Measurements from ENCODE around the gene MUS81. TPM values are rescaled to one million over a fixed set of nuclear protein-coding genes. Genes with fewer than 3 reads are reported as not detected.
A peak's percentile ranks its signal among the peaks of the same experiment; 100 is the strongest.
"Not testable (repeated sequence)": the region's sequence is repeated elsewhere in the genome, so short reads cannot be mapped to it uniquely, and the experiment has no call there.

MUS81 gene
- total and polyA plus RNA-seq, 7 experiments from 2014 or later = 18.3 to 117 (median 68.8) TPM

DNA sequence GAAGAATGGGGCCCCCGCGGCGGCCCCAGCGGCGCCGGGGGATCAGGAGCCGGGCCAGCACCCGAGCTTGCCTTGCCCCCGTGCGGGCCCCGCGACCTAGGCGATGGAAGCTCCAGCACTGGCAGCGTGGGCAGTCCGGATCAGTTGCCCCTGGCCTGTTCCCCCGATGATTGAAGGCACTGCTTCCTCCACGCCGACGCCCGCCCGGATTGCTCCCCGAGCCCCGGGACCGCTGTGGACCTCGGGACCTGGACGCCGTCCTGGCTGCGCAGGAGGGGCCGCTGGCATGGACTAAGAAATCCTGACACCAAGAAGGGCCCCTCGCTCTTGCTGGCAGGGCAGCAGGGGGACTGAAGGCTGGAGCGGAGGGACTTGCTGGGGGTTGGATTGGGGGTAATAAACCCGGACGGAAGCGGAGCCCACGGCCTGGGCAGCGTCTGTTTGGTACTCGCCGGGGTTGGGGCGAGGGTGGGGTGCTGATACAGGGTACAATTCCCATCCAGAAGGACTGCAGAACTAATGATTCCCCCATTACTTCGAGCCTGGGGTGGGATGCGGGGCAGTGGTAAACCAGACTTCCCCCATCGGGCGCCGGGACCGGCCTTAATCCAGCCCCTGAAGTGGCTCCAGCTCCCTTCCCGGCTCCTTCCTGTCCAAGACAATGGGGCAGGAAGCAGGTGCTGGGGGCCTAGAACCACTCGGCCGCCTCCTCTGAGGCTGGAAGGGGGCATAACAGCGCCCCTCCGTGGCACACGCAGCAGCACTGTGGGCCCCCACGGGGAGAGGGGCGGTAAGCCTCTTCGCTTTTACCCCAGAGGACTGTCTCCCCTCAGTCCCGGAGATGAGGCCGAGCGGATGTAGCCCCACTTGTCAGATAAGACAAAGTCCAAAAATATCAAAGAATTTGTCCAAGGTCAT lies 31.2 kb downstream of the MUS81 start:
- DNase-seq (peak in 1 of 9 donors; percentile 37), ATAC-seq (no peak)
- H3K36me3 Mint-ChIP-seq = peaks cover 0 to 2% (median 0%) of the 10 kb centered on the region in 5 donors
- intact Hi-C loops (cut with micrococcal nuclease) = no loop called here
- peak overlapping the region; percentile 84 for H3K4me3 ChIP-seq (ENCODE audit: low read length)
- POLR2A ChIA-PET = interaction anchor here (0.8 to 12.3 kb wide), 32 partner anchors 9 to 469 kb away, joined by 3 to 316 read pairs (median 11); partner anchors contain the start of genes BANF1, C11orf68, CFL1 and CTSW
- H3K4me1 Mint-ChIP-seq = peaks cover 45 to 76% (median 54%) of the 10 kb centered on the region in 7 donors
- CTCF ChIA-PET = interaction anchor here (0.7 to 9.0 kb wide), 18 partner anchors 9 to 180 kb away, joined by 3 to 159 read pairs (median 6); partner anchors contain the start of genes C11orf68, CFL1, FOSL1 and KAT5
- H3K27ac Mint-ChIP-seq = peak overlapping the region; percentile 44 to 91 (median 85)
- no peaks in the 10 kb centered on the region for H3K9me3 ChIP-seq (ENCODE audit: control insufficient read depth in 2 of 3, low read length in 3 of 3)
- H3K27ac ChIP-seq (ENCODE audit: low read depth, low read length) = peak overlapping the region; percentile 92
- peak overlapping the region; percentile 74 to 97 (median 88) for H3K4me3 Mint-ChIP-seq
- no peaks in the 10 kb centered on the region for H3K27me3 ChIP-seq (ENCODE audit: control insufficient read depth in 2 of 2, insufficient read depth in 2 of 2, low read length in 2 of 2)
- H3K36me3 ChIP-seq (ENCODE audit: control insufficient read depth in 2 of 3, insufficient read depth in 3 of 3, low read length in 3 of 3) = no peaks in the 10 kb centered on the region
- peaks cover 41 to 53% of the 10 kb centered on the region in 2 donors for H3K4me1 ChIP-seq (ENCODE audit: control insufficient read depth in 2 of 2, insufficient read depth in 2 of 2, low read length in 2 of 2)
- no peaks in the 10 kb centered on the region for H3K27me3 Mint-ChIP-seq
- H3K9me3 Mint-ChIP-seq = peaks cover 0 to 3% (median 0%) of the 10 kb centered on the region in 11 donors

DNA sequence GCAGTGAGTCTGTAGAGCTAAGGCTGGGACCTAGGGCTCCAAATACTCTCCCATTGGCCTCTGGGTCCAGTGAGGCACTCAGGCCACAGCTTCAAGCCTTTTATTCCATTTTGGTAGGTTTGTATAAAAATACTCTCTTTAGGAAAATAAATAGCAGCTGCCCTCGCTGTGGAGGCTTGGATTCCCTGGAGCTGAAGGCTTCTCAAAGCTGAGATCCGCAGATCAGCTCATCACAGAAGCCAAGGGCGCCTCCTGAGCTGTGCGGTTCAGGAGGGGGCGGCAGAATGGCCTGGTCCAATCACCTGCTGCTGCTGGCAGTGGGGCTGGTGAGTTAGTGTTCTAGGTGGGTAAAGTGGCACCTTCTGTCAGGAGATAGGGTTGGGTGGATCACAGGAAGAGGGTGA lies 31.9 kb downstream of the MUS81 start:
- H3K27me3 Mint-ChIP-seq; H3K9me3 ChIP-seq (ENCODE audit: control insufficient read depth in 2 of 3, low read length in 3 of 3); H3K36me3 Mint-ChIP-seq; H3K36me3 ChIP-seq (ENCODE audit: control insufficient read depth in 2 of 3, insufficient read depth in 3 of 3, low read length in 3 of 3); intact Hi-C loops (cut with micrococcal nuclease); H3K27me3 ChIP-seq (ENCODE audit: control insufficient read depth in 2 of 2, insufficient read depth in 2 of 2, low read length in 2 of 2); ATAC-seq; H3K9me3 Mint-ChIP-seq: not testable (repeated sequence)
- Mint-ChIP-seq H3K4me3 (peak overlapping the region; percentile 74 to 97 (median 85)), H3K27ac (peak overlapping the region; percentile 44 to 91 (median 85)), H3K4me1 (peaks cover 40 to 76% (median 49%) of the 10 kb centered on the region in 7 donors)
- Histone ChIP-seq H3K27ac (ENCODE audit: low read depth, low read length) (peak overlapping the region; percentile 92), H3K4me1 (ENCODE audit: control insufficient read depth in 2 of 2, insufficient read depth in 2 of 2, low read length in 2 of 2) (peaks cover 41 to 53% of the 10 kb centered on the region in 2 donors), H3K4me3 (ENCODE audit: low read length) (peak overlapping the region; percentile 84)
- ChIA-PET CTCF (interaction anchor here (0.7 to 9.0 kb wide), 3 partner anchors 9 to 31 kb away, joined by 3 to 159 read pairs (median 10); partner anchors contain the start of genes CFL1, FOSL1 and MUS81), POLR2A (interaction anchor here (0.7 to 12.3 kb wide), 13 partner anchors 8 to 393 kb away, joined by 3 to 316 read pairs (median 15); partner anchors contain the start of genes C11orf68, CFL1, CTSW and DRAP1)
- peak in 1 of 9 donors; percentile 51 for DNase-seq

DNA sequence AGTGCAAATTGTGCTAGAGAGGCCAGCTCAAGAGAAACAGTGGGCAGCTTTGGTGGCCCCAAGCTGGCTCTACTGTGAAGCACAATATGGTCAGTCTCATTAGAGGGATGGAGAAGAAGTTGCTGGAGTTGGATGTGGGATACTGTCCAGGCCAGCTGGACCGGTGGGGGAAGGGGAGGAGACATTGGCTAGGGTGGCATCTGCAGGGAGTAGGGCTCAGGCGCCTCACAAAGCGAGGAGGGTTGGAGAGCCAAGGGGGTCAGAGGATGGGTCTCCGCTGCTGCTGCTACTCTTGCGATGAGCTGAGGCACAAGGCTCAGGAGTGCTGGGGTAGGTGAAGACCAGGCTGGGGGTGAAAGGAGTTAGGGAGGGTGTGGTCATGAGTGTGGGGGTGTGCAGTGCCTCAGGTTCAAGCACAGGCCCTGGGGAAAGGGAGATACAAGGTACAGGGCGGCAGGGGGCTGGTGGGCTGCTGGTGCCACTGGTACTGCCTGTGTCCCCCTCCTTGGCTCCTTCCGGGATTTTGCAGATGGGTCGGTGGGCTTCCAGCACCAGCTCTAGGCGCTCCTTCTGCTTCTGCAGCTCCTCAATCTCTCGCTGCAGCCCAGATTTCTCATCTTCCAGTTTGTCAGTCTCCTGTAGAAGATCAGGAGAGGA lies 32.6 kb downstream of the MUS81 start:
- DNase-seq (no peak), ATAC-seq (no peak)
- Mint-ChIP-seq H3K27ac (peak overlapping the region; percentile 44 to 91 (median 85)), H3K36me3 (peaks cover 0 to 2% (median 0%) of the 10 kb centered on the region in 5 donors), H3K4me1 (peaks cover 40 to 74% (median 49%) of the 10 kb centered on the region in 7 donors), H3K27me3 (no peaks in the 10 kb centered on the region), H3K4me3 (peak overlapping the region; percentile 75 to 97 (median 85)), H3K9me3 (peaks cover 0 to 2% (median 0%) of the 10 kb centered on the region in 11 donors)
- intact Hi-C loops (cut with micrococcal nuclease) = no loop called here
- H3K27ac ChIP-seq (ENCODE audit: low read depth, low read length) = peak overlapping the region; percentile 92
- H3K9me3 ChIP-seq (ENCODE audit: control insufficient read depth in 2 of 3, low read length in 3 of 3) = no peaks in the 10 kb centered on the region
- ChIA-PET POLR2A (interaction anchor here (0.7 to 12.3 kb wide), 10 partner anchors 8 to 394 kb away, joined by 3 to 316 read pairs (median 4); partner anchors contain the start of genes C11orf68, CFL1, FOSL1 and MALAT1), CTCF (interaction anchor here (0.7 to 9.0 kb wide), 5 partner anchors 7 to 33 kb away, joined by 3 to 159 read pairs (median 10); partner anchors contain the start of genes CFL1, FOSL1 and MUS81)
- H3K27me3 ChIP-seq (ENCODE audit: control insufficient read depth in 2 of 2, insufficient read depth in 2 of 2, low read length in 2 of 2) = no peaks in the 10 kb centered on the region
- peaks cover 36 to 49% of the 10 kb centered on the region in 2 donors for H3K4me1 ChIP-seq (ENCODE audit: control insufficient read depth in 2 of 2, insufficient read depth in 2 of 2, low read length in 2 of 2)
- no peaks in the 10 kb centered on the region for H3K36me3 ChIP-seq (ENCODE audit: control insufficient read depth in 2 of 3, insufficient read depth in 3 of 3, low read length in 3 of 3)
- peak overlapping the region; percentile 84 for H3K4me3 ChIP-seq (ENCODE audit: low read length)

DNA sequence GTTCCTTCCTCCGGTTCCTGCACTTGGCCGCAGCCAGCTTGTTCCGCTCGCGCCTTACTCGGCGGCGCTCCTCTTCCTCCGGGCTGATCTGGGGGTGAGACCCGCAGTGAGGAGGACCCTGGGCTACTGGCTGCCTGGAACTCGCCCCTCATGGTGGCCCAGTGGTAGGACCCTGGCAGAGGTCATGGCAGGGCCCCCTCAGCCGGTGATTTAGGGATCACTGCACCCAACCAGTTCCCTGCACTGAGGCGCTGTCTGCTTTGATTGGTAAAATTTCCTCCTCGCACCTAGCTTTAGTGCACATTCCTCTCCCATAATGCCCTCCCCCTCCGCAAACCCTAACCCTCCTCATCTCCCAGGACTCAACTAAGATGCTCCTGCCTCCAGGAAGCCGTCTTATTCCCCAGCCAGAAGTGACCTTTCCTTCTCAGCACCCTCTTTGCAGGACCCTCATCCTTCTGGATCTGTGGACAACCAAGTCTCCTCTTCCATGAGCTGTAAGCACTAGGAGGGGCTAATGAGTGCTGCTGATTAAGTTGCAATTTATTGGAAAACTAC lies 33.9 kb downstream of the MUS81 start:
- H3K4me3 Mint-ChIP-seq = peak overlapping the region; percentile 75 to 97 (median 85)
- H3K36me3 Mint-ChIP-seq = no peaks in the 10 kb centered on the region
- DNase-seq = peak in 1 of 9 donors; percentile 19
- no peaks in the 10 kb centered on the region for H3K9me3 Mint-ChIP-seq
- CTCF ChIA-PET = interaction anchor here (0.6 to 5.0 kb wide), 8 partner anchors 9 to 159 kb away, joined by 3 to 36 read pairs (median 4); partner anchors contain the start of gene MUS81
- H3K27me3 Mint-ChIP-seq = peaks cover 0 to 3% (median 0%) of the 10 kb centered on the region in 5 donors
- Histone ChIP-seq H3K4me1 (ENCODE audit: control insufficient read depth in 2 of 2, insufficient read depth in 2 of 2, low read length in 2 of 2) (peaks cover 37 to 44% of the 10 kb centered on the region in 2 donors), H3K36me3 (ENCODE audit: control insufficient read depth in 2 of 3, insufficient read depth in 3 of 3, low read length in 3 of 3) (no peaks in the 10 kb centered on the region), H3K4me3 (ENCODE audit: low read length) (peak overlapping the region; percentile 67), H3K27me3 (ENCODE audit: control insufficient read depth in 2 of 2, insufficient read depth in 2 of 2, low read length in 2 of 2) (no peaks in the 10 kb centered on the region), H3K27ac (ENCODE audit: low read depth, low read length) (peak overlapping the region; percentile 92), H3K9me3 (ENCODE audit: control insufficient read depth in 2 of 3, low read length in 3 of 3) (no peaks in the 10 kb centered on the region)
- intact Hi-C loops (cut with micrococcal nuclease) = no loop called here
- H3K27ac Mint-ChIP-seq = peak overlapping the region; percentile 44 to 91 (median 85)
- no peak for ATAC-seq
- POLR2A ChIA-PET = interaction anchor here (0.7 to 12.3 kb wide), 13 partner anchors 6 to 108 kb away, joined by 3 to 316 read pairs (median 5); partner anchors contain the start of genes BANF1, C11orf68, CFL1 and EIF1AD
- H3K4me1 Mint-ChIP-seq = peaks cover 30 to 70% (median 45%) of the 10 kb centered on the region in 7 donors

DNA sequence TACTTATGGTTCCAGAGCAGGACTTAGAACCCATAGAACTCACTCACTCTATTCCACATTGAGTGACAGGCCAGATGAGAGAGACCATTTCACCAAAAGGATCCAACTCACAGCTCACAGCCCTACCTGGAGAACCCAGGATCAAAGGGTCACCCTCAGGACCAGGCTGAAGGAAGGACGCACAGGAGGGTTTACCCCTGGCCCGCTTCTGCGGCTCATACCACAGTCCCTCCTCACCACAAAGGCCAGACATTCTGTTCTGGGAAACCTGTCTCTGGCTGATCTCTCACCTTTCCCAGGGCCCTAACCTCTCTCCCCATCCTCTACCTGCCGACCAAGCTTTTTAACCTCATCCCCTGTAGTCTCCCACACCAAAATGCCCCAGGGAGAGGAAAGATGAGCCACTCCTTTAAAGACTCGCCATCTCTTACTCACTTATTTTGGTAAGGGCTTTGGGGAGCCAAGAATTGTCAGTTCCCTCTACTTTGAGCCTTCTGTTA lies 35.3 kb downstream of the MUS81 start:
- Mint-ChIP-seq H3K4me1 (peaks cover 17 to 58% (median 34%) of the 10 kb centered on the region in 7 donors), H3K27ac (peak overlapping the region; percentile 6 to 77 (median 47)), H3K27me3 (peaks cover 0 to 3% (median 0%) of the 10 kb centered on the region in 5 donors), H3K36me3 (no peaks in the 10 kb centered on the region), H3K9me3 (no peaks in the 10 kb centered on the region), H3K4me3 (peak overlapping the region in 5 of 10 donors; percentile 3 to 39 (median 19))
- no peak overlapping the region for H3K27ac ChIP-seq (ENCODE audit: low read depth, low read length)
- H3K4me1 ChIP-seq (ENCODE audit: control insufficient read depth in 2 of 2, insufficient read depth in 2 of 2, low read length in 2 of 2) = peaks cover 39 to 43% of the 10 kb centered on the region in 2 donors
- ChIA-PET POLR2A (interaction anchor here (0.7 to 5.0 kb wide), 5 partner anchors 12 to 66 kb away, joined by 3 to 21 read pairs (median 3); partner anchors contain the start of gene SART1), CTCF (interaction anchor here (0.6 to 5.0 kb wide), 2 partner anchors 10 to 376 kb away, joined by 4 to 36 read pairs; no protein-coding TSS in a partner anchor)
- no peaks in the 10 kb centered on the region for H3K36me3 ChIP-seq (ENCODE audit: control insufficient read depth in 2 of 3, insufficient read depth in 3 of 3, low read length in 3 of 3)
- ATAC-seq = no peak
- H3K27me3 ChIP-seq (ENCODE audit: control insufficient read depth in 2 of 2, insufficient read depth in 2 of 2, low read length in 2 of 2) = peaks cover 0 to 6% of the 10 kb centered on the region in 2 donors
- DNase-seq = no peak
- intact Hi-C loops (cut with micrococcal nuclease) = no loop called here
- H3K4me3 ChIP-seq (ENCODE audit: low read length) = no peak overlapping the region
- no peaks in the 10 kb centered on the region for H3K9me3 ChIP-seq (ENCODE audit: control insufficient read depth in 2 of 3, low read length in 3 of 3)
